HCT116 (cell line): ENCODE measurements around the gene PTMS.

Experiments used
- CTCF ChIP-seq, 3 experiments: fragments of 200-600 bp in 1 of 3; sonication (generic) in 1 of 3; IDR thresholded peaks in 2 of 3; conservative IDR thresholded peaks in 1 of 3; 2 replicates each; pipeline ENCODE4 v1.5.1; 2012 to 2017; ENCODE audit warnings: low read depth in 2 of 3, low read length in 2 of 3, antibody characterized with exemption in 1 of 3, borderline replicate concordance in 1 of 3, control low read depth in 1 of 3, mild to moderate bottlenecking in 1 of 3, mixed read lengths in 1 of 3, mixed run types in 1 of 3, moderate library complexity in 1 of 3; ENCODE audit not compliant: insufficient read depth in 1 of 3
- ELF1 ChIP-seq: IDR thresholded peaks from 2 replicates; pipeline ENCODE4 v1.6.1; 2012; ENCODE audit warnings: low read depth, borderline replicate concordance
- EZH2 ChIP-seq: fragments of 200-600 bp; sonication (generic); IDR thresholded peaks from 2 replicates; pipeline ENCODE4 v1.6.1; 2017; ENCODE audit warnings: antibody characterized with exemption, mixed run types
- EZH2phosphoT487 ChIP-seq: fragments of 200-600 bp; IDR thresholded peaks from 2 replicates; pipeline ENCODE4 v1.6.1; 2018; ENCODE audit warnings: antibody characterized with exemption, borderline replicate concordance
- FOSL1 ChIP-seq: IDR thresholded peaks from 2 replicates; pipeline ENCODE4 v1.6.1; 2012; ENCODE audit warnings: low read depth
- POLR2A ChIP-seq: IDR thresholded peaks from 2 replicates; pipeline ENCODE4 v1.7.0; 2011; ENCODE audit warnings: borderline replicate concordance; ENCODE audit not compliant: insufficient read depth, insufficient read length; ENCODE audit errors: extremely low read depth
- POLR2AphosphoS5 ChIP-seq: IDR thresholded peaks from 2 replicates; pipeline ENCODE4 v1.6.1; 2011; ENCODE audit warnings: mild to moderate bottlenecking, low read depth, low read length, moderate library complexity
- ZNF274 ChIP-seq: fragments of 200-500 bp; sonication (Bioruptor generic); IDR thresholded peaks from 2 replicates; pipeline ENCODE4 v1.6.1; 2014; ENCODE audit warnings: mild to moderate bottlenecking, low read depth, low read length, inconsistent platforms
- TF ChIP-seq, protein P1 (sequence below): IDR thresholded peaks from 2 replicates; pipeline ENCODE4 v1.6.1; 2012
- TF ChIP-seq, protein P2 (sequence below): IDR thresholded peaks from 2 replicates; pipeline ENCODE4 v1.6.1; 2012
- TF ChIP-seq, protein P3 (sequence below): IDR thresholded peaks from 2 replicates; pipeline ENCODE4 v1.6.1; 2012; ENCODE audit warnings: low read depth

DNA sequence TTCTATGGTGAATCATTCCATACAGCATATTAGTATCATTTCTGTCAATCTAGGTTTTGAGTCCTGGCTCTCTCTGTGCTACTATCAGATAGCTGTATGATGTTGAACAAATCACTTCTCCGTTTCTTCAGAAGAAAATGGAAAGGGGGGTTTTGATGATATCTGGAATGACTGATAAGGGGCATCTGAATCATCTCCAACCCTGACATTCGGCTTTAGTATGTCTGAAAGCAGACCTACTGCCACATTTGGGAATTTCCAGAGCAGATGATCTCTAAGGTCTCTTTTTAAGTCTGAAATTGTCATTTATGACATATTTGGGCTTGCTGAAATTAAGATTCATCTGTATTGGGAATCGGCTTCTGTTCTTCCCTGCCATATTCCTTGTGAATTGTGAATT, 23.3 kb upstream of the PTMS start:
- TF ChIP-seq CTCF (IDR thresholded peaks at IDR 0.05 in 2 of 3, conservative IDR thresholded peaks at IDR 0.05 in 1 of 3; ENCODE audit: borderline replicate concordance in 1 of 3, insufficient read depth in 1 of 3, low read depth in 2 of 3, low read length in 2 of 3) (no peak), POLR2A (no peak), EZH2 (no peak), FOSL1 (no peak), POLR2AphosphoS5 (no peak), ZNF274 (no peak), EZH2phosphoT487 (no peak), ELF1 (no peak)
- TF ChIP-seq, protein P1, sequence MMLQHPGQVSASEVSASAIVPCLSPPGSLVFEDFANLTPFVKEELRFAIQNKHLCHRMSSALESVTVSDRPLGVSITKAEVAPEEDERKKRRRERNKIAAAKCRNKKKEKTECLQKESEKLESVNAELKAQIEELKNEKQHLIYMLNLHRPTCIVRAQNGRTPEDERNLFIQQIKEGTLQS, result no peak
- TF ChIP-seq, protein P2, sequence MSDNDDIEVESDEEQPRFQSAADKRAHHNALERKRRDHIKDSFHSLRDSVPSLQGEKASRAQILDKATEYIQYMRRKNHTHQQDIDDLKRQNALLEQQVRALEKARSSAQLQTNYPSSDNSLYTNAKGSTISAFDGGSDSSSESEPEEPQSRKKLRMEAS, result no peak
- TF ChIP-seq, protein P3, sequence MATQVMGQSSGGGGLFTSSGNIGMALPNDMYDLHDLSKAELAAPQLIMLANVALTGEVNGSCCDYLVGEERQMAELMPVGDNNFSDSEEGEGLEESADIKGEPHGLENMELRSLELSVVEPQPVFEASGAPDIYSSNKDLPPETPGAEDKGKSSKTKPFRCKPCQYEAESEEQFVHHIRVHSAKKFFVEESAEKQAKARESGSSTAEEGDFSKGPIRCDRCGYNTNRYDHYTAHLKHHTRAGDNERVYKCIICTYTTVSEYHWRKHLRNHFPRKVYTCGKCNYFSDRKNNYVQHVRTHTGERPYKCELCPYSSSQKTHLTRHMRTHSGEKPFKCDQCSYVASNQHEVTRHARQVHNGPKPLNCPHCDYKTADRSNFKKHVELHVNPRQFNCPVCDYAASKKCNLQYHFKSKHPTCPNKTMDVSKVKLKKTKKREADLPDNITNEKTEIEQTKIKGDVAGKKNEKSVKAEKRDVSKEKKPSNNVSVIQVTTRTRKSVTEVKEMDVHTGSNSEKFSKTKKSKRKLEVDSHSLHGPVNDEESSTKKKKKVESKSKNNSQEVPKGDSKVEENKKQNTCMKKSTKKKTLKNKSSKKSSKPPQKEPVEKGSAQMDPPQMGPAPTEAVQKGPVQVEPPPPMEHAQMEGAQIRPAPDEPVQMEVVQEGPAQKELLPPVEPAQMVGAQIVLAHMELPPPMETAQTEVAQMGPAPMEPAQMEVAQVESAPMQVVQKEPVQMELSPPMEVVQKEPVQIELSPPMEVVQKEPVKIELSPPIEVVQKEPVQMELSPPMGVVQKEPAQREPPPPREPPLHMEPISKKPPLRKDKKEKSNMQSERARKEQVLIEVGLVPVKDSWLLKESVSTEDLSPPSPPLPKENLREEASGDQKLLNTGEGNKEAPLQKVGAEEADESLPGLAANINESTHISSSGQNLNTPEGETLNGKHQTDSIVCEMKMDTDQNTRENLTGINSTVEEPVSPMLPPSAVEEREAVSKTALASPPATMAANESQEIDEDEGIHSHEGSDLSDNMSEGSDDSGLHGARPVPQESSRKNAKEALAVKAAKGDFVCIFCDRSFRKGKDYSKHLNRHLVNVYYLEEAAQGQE, result no peak
